HG02623 (cell line): Measurements from ENCODE around the gene CCDC93.
"Not testable (repeated sequence)": the region's sequence is repeated elsewhere in the genome, so short reads cannot be mapped to it uniquely, and the experiment has no call there.

ENCODE experiments used
- ATAC-seq: cut with Tn5 transposase; IDR thresholded peaks from one replicate; pipeline ENCODE4 v1.9.1; 2021; ENCODE audit warnings: moderate library complexity; ENCODE audit not compliant: unreplicated experiment

The CCDC93 gene

GRCh38 chr2:118046634-118047210 lies 32.9 kb upstream of the CCDC93 start:
- no peak for ATAC-seq

GRCh38 chr2:118045286-118045685 lies 31.4 kb upstream of the CCDC93 start:
- ATAC-seq: no peak

GRCh38 chr2:118044854-118045253 lies 31.0 kb upstream of the CCDC93 start:
- ATAC-seq: no peak

GRCh38 chr2:118044103-118044716 lies 30.3 kb upstream of the CCDC93 start:
- ATAC-seq: no peak

GRCh38 chr2:118040891-118041290 lies 27.0 kb upstream of the CCDC93 start:
- ATAC-seq: no peak

- ATAC-seq: peak; percentile 58
Observed at GRCh38 chr2:118032169-118033013, 18.5 kb upstream of the CCDC93 start.

GRCh38 chr2:118031566-118031965 lies 17.7 kb upstream of the CCDC93 start:
- no peak for ATAC-seq

- no peak for ATAC-seq
Observed at GRCh38 chr2:118029025-118029424, 15.2 kb upstream of the CCDC93 start.

- ATAC-seq: no peak
Observed at GRCh38 chr2:118021356-118021755, 7.5 kb upstream of the CCDC93 start.

- no peak for ATAC-seq
Observed at GRCh38 chr2:118019821-118020220, 6.0 kb upstream of the CCDC93 start.

GRCh38 chr2:118016911-118017310 lies 3.0 kb upstream of the CCDC93 start:
- no peak for ATAC-seq

- not testable (repeated sequence) for ATAC-seq
Observed at GRCh38 chr2:118015761-118016160, 1.9 kb upstream of the CCDC93 start.

GRCh38 chr2:118014492-118014824 lies 588 bp upstream of the CCDC93 start:
- no peak for ATAC-seq

- ATAC-seq: peak; percentile 27
Observed at GRCh38 chr2:118013221-118013723, 598 bp downstream of the CCDC93 start.

GRCh38 chr2:118012778-118013177 lies 1.1 kb downstream of the CCDC93 start:
- no peak for ATAC-seq

GRCh38 chr2:118010473-118010872 lies 3.4 kb downstream of the CCDC93 start:
- no peak for ATAC-seq

GRCh38 chr2:118006861-118007260 lies 7.0 kb downstream of the CCDC93 start:
- no peak for ATAC-seq

- ATAC-seq: no peak
Observed at GRCh38 chr2:118006326-118006725, 7.5 kb downstream of the CCDC93 start.

- peak; percentile 100 for ATAC-seq
Observed at GRCh38 chr2:118003396-118003824, 10.5 kb downstream of the CCDC93 start.

- ATAC-seq: no peak
Observed at GRCh38 chr2:118000041-118000440, 13.8 kb downstream of the CCDC93 start.

GRCh38 chr2:117997872-117998454 lies 15.9 kb downstream of the CCDC93 start:
- ATAC-seq: no peak

GRCh38 chr2:117996525-117996924 lies 17.3 kb downstream of the CCDC93 start:
- ATAC-seq: no peak
